ENCODE measurements around the gene MTG2.

MTG2 gene

DNA sequence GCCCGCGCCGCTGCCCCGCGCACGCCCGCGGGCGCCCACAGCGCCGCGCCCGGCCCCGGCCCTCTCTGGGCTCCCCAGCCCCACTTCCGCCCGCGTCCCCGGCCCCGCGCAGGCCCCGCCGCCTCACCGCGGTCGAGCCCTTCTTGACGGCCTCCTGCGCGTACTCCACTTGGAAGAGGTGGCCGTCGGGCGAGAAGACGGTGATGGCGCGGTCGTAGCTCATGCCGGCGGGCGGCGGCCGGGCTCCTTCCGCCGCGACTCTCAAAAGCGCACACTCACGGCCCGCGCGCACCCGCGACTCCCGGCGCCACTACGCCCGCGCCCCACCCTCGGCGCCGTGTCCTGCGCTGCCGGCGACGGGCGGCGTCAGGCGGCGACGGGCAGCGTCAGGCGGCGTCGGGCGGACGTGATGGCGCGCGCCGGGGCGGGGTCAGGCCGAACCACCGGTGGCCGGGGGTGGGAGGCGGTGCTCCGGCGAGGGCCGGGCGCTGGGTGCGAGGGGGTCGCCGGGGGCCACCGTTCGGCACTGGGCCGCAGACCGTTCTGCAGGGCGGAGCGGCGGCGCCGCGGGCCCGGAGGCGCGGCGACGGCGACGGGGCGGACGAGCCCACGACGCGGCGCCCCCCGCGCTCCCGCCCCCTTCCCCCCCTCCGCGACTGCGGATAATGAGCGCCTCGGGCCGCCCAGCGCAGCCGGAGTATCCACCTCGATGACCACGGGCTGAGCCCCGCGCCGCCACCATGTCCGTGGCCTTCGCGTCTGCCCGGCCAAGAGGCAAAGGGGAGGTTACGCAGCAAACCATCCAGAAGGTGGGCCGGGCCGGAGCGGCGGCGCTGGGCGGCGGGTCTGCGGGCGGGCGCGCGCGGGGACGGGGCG lies 39.5 kb upstream of the MTG2 start, which contains the start of the genes PSMA7 and SS18L1:
Gene PSMA7 (minus strand): TSS at position 314 of the 876 bp plus-strand sequence. CDS start 91 bp downstream, at position 223.
Gene SS18L1 (plus strand): TSS at position 689 of the 876 bp plus-strand sequence. CDS start 52 bp downstream, at position 741.
- H3K18ac ChIP-seq (ENCODE audit: low read depth in 1 of 2, low read length in 2 of 2), result peak within 1 kb of the TSS; percentile 97 to 98
- peak within 1 kb of the TSS; percentile 84 for H2AFZ ChIP-seq (ENCODE audit: low read depth, low read length)
- H3K4me3 ChIP-seq (ENCODE audit: insufficient read depth in 1 of 2, low read depth in 1 of 2, low read length in 2 of 2), result peak within 1 kb of the TSS; percentile 91 to 93
- H4K91ac ChIP-seq (ENCODE audit: low read length), result peak within 1 kb of the TSS; percentile 99
- peak within 1 kb of the TSS; percentile 85 to 99 for H2BK12ac ChIP-seq (ENCODE audit: low read length in 2 of 2)
- H3K14ac ChIP-seq (ENCODE audit: low read length in 2 of 2), result peak within 1 kb of the TSS; percentile 86 to 89
- H3K4me2 ChIP-seq (ENCODE audit: low read length, poor library complexity, severe bottlenecking), result peak within 1 kb of the TSS; percentile 77
- H3K79me1 ChIP-seq (replicated peaks; ENCODE audit: low read length, poor library complexity, severe bottlenecking), result peaks cover 4% of the 10 kb centered on the region
- H2BK15ac ChIP-seq (ENCODE audit: low read depth, poor library complexity, severe bottlenecking), result peak within 1 kb of the TSS; percentile 95
- peak within 1 kb of the TSS; percentile 98 for H4K8ac ChIP-seq (ENCODE audit: low read length)
- H3K27ac ChIP-seq (ENCODE audit: low read length, poor library complexity, severe bottlenecking), result peak within 1 kb of the TSS; percentile 64
- peak within 1 kb of the TSS; percentile 100 for H2BK5ac ChIP-seq (ENCODE audit: low read depth, low read length, poor library complexity, severe bottlenecking)
- under 1% methylated on average over 61 of the region's 148 CpGs for WGBS
- DNase-seq, result peak; percentile 85
- peak within 1 kb of the TSS; percentile 84 to 99 for H3K4ac ChIP-seq (ENCODE audit: low read depth in 1 of 2, low read length in 2 of 2)
- H3K9ac ChIP-seq (ENCODE audit: low read length), result peak within 1 kb of the TSS; percentile 96
- peaks cover 21% of the 10 kb centered on the region for H3K4me1 ChIP-seq (ENCODE audit: control insufficient read depth, insufficient read depth, low read depth, low read length)
- peaks cover 35 to 36% of the 10 kb centered on the region in 2 experiments for H3K36me3 ChIP-seq (ENCODE audit: control insufficient read depth in 1 of 2, insufficient read depth in 2 of 2, low read depth in 1 of 2, low read length in 2 of 2)
- no peaks in the 10 kb centered on the region for H3K9me3 ChIP-seq (ENCODE audit: control insufficient read depth, low read length)
- H3K27me3 ChIP-seq (ENCODE audit: control insufficient read depth in 1 of 2, insufficient read depth in 1 of 2, low read length in 2 of 2), result no peaks in the 10 kb centered on the region
- H2BK120ac ChIP-seq (ENCODE audit: low read depth, low read length), result peak within 1 kb of the TSS; percentile 100
- H3K23ac ChIP-seq (ENCODE audit: low read length in 2 of 2), result peak within 1 kb of the TSS; percentile 70 to 77
- H2AK5ac ChIP-seq (ENCODE audit: low read length, severe bottlenecking), result no peak within 1 kb of the TSS

DNA sequence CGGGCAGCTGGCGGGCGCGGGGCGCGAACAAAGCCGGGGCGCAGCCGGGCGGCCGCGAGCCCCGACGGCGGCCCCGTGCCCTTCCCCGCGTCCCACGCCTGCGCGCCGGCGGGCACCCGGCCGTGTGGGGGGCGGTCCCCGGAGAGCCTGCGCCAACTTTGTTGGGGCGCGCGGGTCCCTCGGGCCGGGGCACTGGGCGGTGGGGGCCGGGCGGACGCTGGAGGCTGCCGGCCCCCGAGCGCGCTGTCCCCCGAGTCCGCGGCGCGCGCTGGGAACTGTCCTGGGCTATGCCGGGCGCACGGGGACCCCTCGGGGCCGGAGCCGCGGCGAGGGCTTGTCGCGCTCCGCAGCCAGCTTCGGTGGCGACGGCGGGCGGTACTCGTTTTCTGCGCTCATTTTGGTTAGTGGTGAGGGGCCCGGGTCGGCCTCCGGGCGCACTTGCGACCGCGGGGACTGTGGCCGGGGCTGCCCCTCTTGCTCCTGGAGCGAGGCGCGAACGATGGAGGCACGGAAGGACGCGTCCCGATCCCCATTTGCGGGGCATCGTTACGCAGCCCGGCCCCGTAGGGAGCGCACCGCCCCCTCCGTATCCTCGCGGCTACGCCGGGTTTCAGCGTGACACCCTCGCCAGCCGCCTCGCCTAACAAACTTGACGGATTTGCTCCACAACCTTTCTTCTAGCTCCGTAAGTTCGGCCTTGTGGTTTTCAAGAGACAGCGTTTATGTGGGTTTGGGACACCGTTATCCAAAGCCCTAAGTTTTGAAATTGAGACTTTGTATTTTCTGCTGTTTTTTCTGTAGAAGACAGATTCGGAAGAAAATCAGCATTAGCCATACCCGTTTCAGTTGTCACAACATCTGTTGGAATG lies 38.6 kb upstream of the MTG2 start:
- Histone ChIP-seq H2BK5ac (ENCODE audit: low read depth, low read length, poor library complexity, severe bottlenecking) (no peak overlapping the region), H3K9me3 (ENCODE audit: control insufficient read depth, low read length) (no peaks in the 10 kb centered on the region), H2AK5ac (ENCODE audit: low read length, severe bottlenecking) (no peak overlapping the region), H3K79me1 (replicated peaks; ENCODE audit: low read length, poor library complexity, severe bottlenecking) (peaks cover 4% of the 10 kb centered on the region), H3K14ac (ENCODE audit: low read length in 2 of 2) (peak overlapping the region in 1 of 2 experiments; percentile 88), H3K4me3 (ENCODE audit: insufficient read depth in 1 of 2, low read depth in 1 of 2, low read length in 2 of 2) (peak overlapping the region; percentile 82 to 91), H2BK12ac (ENCODE audit: low read length in 2 of 2) (peak overlapping the region in 1 of 2 experiments; percentile 70), H2BK120ac (ENCODE audit: low read depth, low read length) (peak overlapping the region; percentile 15), H4K91ac (ENCODE audit: low read length) (peak overlapping the region; percentile 93), H3K23ac (ENCODE audit: low read length in 2 of 2) (peak overlapping the region in 1 of 2 experiments; percentile 77), H3K4ac (ENCODE audit: low read depth in 1 of 2, low read length in 2 of 2) (peak overlapping the region in 1 of 2 experiments; percentile 86), H2AFZ (ENCODE audit: low read depth, low read length) (peak overlapping the region; percentile 84), H3K9ac (ENCODE audit: low read length) (peak overlapping the region; percentile 88), H4K8ac (ENCODE audit: low read length) (peak overlapping the region; percentile 45), H3K27me3 (ENCODE audit: control insufficient read depth in 1 of 2, insufficient read depth in 1 of 2, low read length in 2 of 2) (no peaks in the 10 kb centered on the region), H3K4me1 (ENCODE audit: control insufficient read depth, insufficient read depth, low read depth, low read length) (peaks cover 29% of the 10 kb centered on the region), H3K4me2 (ENCODE audit: low read length, poor library complexity, severe bottlenecking) (peak overlapping the region; percentile 77), H3K36me3 (ENCODE audit: control insufficient read depth in 1 of 2, insufficient read depth in 2 of 2, low read depth in 1 of 2, low read length in 2 of 2) (peaks cover 27 to 28% of the 10 kb centered on the region in 2 experiments), H3K18ac (ENCODE audit: low read depth in 1 of 2, low read length in 2 of 2) (peak overlapping the region; percentile 41 to 90), H2BK15ac (ENCODE audit: low read depth, poor library complexity, severe bottlenecking) (no peak overlapping the region), H3K27ac (ENCODE audit: low read length, poor library complexity, severe bottlenecking) (no peak overlapping the region)
- 3% methylated on average over 50 of the region's 104 CpGs for WGBS
- peak; percentile 78 for DNase-seq

DNA sequence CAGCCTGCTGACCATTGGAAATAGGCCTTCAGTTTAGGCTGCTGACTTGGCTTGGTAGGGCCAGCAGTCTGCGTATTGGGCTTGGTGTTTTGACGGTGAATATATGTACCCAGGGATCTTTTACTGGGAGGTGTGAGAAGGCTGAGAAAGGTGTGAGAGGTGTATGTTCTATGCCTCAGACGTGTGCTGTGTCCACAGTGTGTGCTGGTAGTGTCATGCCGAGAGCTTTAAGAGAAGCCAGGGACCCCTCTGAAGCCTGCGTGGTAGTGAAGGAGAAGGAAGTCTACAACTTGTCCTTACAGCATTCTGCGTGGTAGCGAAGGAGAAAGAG lies 37.2 kb upstream of the MTG2 start:
- H3K18ac ChIP-seq (ENCODE audit: low read depth in 1 of 2, low read length in 2 of 2), result no peak overlapping the region
- H3K23ac ChIP-seq (ENCODE audit: low read length in 2 of 2), result peak overlapping the region in 1 of 2 experiments; percentile 40
- peaks cover 6% of the 10 kb centered on the region for H3K79me1 ChIP-seq (replicated peaks; ENCODE audit: low read length, poor library complexity, severe bottlenecking)
- no peak overlapping the region for H3K14ac ChIP-seq (ENCODE audit: low read length in 2 of 2)
- no peak overlapping the region for H3K4me2 ChIP-seq (ENCODE audit: low read length, poor library complexity, severe bottlenecking)
- H4K91ac ChIP-seq (ENCODE audit: low read length), result no peak overlapping the region
- H3K36me3 ChIP-seq (ENCODE audit: control insufficient read depth in 1 of 2, insufficient read depth in 2 of 2, low read depth in 1 of 2, low read length in 2 of 2), result peaks cover 12 to 24% of the 10 kb centered on the region in 2 experiments
- no peak overlapping the region for H3K27ac ChIP-seq (ENCODE audit: low read length, poor library complexity, severe bottlenecking)
- no peak overlapping the region for H2BK15ac ChIP-seq (ENCODE audit: low read depth, poor library complexity, severe bottlenecking)
- H2AK5ac ChIP-seq (ENCODE audit: low read length, severe bottlenecking), result no peak overlapping the region
- no peak overlapping the region for H2BK5ac ChIP-seq (ENCODE audit: low read depth, low read length, poor library complexity, severe bottlenecking)
- no peaks in the 10 kb centered on the region for H3K9me3 ChIP-seq (ENCODE audit: control insufficient read depth, low read length)
- peaks cover 40% of the 10 kb centered on the region for H3K4me1 ChIP-seq (ENCODE audit: control insufficient read depth, insufficient read depth, low read depth, low read length)
- no peak overlapping the region for H2BK120ac ChIP-seq (ENCODE audit: low read depth, low read length)
- H4K8ac ChIP-seq (ENCODE audit: low read length), result no peak overlapping the region
- no peak overlapping the region for H2BK12ac ChIP-seq (ENCODE audit: low read length in 2 of 2)
- H3K4me3 ChIP-seq (ENCODE audit: insufficient read depth in 1 of 2, low read depth in 1 of 2, low read length in 2 of 2), result peak overlapping the region in 1 of 2 experiments; percentile 82
- no peaks in the 10 kb centered on the region for H3K27me3 ChIP-seq (ENCODE audit: control insufficient read depth in 1 of 2, insufficient read depth in 1 of 2, low read length in 2 of 2)
- no peak overlapping the region for H3K9ac ChIP-seq (ENCODE audit: low read length)
- DNase-seq, result no peak
- no peak overlapping the region for H2AFZ ChIP-seq (ENCODE audit: low read depth, low read length)
- WGBS, result 94% methylated on average over 7 of the region's 7 CpGs
- H3K4ac ChIP-seq (ENCODE audit: low read depth in 1 of 2, low read length in 2 of 2), result no peak overlapping the region
